ENCODE measurements around the gene CARD14. TPM values are rescaled to one million over a fixed set of nuclear protein-coding genes. Genes with fewer than 3 reads are reported as not detected.
A peak's percentile ranks its signal among the peaks of the same experiment; 100 is the strongest.

Gene CARD14
- total RNA-seq, 1 donor from 2014 or later: 1.7 TPM

DNA sequence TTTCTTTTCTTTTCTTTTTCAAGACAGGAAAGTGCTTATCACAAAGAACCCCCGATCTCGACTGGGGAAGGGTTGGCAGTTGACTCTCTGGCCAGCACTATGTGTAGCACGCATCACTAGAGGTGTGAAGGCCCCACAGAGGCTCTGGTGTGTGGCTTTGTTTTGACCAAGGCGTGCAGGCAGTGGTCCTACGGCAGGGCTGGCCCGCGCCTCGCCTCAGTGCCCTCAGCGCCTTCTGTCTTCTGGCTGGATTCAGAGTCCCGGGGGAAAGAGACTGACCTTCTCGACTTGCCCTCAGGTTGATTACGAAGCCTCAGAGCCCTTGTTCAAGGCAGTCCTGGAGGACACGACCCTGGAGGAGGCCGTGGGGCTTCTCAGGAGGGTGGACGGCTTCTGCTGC lies 31.6 kb downstream of the CARD14 start:
- no peaks in the 10 kb centered on the region for H3K27me3 Mint-ChIP-seq (ENCODE audit: low read depth)
- no peak overlapping the region for H3K27ac Mint-ChIP-seq (ENCODE audit: unreplicated experiment)
- no peaks in the 10 kb centered on the region for H3K9me3 Mint-ChIP-seq
- TF ChIP-seq, protein P1, sequence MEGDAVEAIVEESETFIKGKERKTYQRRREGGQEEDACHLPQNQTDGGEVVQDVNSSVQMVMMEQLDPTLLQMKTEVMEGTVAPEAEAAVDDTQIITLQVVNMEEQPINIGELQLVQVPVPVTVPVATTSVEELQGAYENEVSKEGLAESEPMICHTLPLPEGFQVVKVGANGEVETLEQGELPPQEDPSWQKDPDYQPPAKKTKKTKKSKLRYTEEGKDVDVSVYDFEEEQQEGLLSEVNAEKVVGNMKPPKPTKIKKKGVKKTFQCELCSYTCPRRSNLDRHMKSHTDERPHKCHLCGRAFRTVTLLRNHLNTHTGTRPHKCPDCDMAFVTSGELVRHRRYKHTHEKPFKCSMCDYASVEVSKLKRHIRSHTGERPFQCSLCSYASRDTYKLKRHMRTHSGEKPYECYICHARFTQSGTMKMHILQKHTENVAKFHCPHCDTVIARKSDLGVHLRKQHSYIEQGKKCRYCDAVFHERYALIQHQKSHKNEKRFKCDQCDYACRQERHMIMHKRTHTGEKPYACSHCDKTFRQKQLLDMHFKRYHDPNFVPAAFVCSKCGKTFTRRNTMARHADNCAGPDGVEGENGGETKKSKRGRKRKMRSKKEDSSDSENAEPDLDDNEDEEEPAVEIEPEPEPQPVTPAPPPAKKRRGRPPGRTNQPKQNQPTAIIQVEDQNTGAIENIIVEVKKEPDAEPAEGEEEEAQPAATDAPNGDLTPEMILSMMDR (conservative IDR thresholded peaks at IDR 0.05): no peak
- H3K4me3 Mint-ChIP-seq: no peak overlapping the region
- DNase-seq (ENCODE audit: low read depth, low spot score): no peak
- H3K4me1 Mint-ChIP-seq: peaks cover 6% of the 10 kb centered on the region
- no peaks in the 10 kb centered on the region for H3K36me3 Mint-ChIP-seq (ENCODE audit: low read depth)

DNA sequence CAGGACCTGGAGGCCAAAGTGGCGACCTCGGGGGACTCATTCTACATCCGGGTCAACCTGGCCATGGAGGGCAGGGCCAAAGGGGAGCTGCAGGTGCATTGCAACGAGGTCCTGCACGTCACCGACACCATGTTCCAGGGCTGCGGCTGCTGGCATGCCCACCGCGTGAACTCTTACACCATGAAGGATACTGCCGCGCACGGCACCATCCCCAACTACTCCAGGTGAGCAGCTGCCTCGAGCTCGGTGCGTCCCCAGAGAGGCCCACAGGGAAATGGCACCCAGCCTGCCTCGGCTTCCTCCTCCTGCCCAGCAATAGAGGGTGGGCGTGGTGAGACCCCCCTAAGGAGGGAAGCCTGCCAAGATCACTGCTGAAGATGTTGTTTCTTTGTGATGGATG lies 32.4 kb downstream of the CARD14 start:
- peaks cover 6% of the 10 kb centered on the region for H3K4me1 Mint-ChIP-seq
- no peak overlapping the region for H3K4me3 Mint-ChIP-seq
- no peaks in the 10 kb centered on the region for H3K9me3 Mint-ChIP-seq
- TF ChIP-seq, protein P1 (conservative IDR thresholded peaks at IDR 0.05): no peak
- no peaks in the 10 kb centered on the region for H3K36me3 Mint-ChIP-seq (ENCODE audit: low read depth)
- H3K27ac Mint-ChIP-seq (ENCODE audit: unreplicated experiment): no peak overlapping the region
- DNase-seq (ENCODE audit: low read depth, low spot score): no peak
- H3K27me3 Mint-ChIP-seq (ENCODE audit: low read depth): no peaks in the 10 kb centered on the region

GRCh38 chr17:80203471-80203963 lies 33.7 kb downstream of the CARD14 start:
- TF ChIP-seq, protein P1 (conservative IDR thresholded peaks at IDR 0.05): no peak
- Mint-ChIP-seq H3K27me3 (ENCODE audit: low read depth) (no peaks in the 10 kb centered on the region), H3K27ac (ENCODE audit: unreplicated experiment) (no peak overlapping the region), H3K4me1 (no peaks in the 10 kb centered on the region), H3K4me3 (no peak overlapping the region), H3K9me3 (no peaks in the 10 kb centered on the region), H3K36me3 (ENCODE audit: low read depth) (no peaks in the 10 kb centered on the region)
- no peak for DNase-seq (ENCODE audit: low read depth, low spot score)

DNA sequence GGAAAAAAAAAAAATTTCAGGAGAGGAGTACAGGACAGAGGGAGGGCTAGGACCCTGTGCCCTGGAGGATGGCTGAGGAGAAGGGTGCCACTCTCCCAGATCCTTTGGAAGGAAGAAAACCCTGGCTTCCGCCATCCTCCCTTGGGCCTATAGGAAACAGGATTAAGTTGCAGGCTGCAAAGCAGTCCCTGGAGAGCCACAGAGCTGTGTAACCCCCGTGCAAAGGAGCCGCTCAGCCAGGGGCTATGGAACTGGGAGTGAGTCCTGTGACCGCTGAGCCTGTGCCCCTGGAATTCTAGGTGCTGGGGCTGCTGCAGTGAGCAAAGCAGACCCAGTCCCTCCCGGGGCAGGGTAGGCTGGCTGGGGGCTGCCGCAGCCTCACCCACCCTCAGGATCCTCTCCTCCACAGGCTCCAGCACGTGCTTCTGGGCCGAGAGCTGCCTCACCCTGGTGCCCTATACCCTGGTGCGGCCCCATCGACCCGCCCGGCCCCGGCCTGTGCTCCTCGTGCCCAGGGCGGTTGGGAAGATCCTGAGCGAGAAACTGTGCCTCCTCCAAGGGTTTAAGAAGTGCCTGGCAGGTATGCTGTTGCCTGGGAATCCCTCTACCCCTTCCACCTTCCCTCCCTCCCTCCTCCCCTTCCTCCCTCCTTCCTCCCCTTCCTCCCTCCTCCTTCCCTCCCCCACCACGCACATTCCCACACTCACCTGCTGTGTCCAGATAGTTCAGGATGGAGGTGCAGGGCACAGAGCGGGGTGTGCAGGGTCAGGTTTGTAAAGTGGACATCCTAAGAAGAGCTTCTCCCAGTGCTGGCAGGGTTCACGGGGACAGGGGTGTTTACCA lies 35.0 kb downstream of the CARD14 start:
- TF ChIP-seq, protein P1 (conservative IDR thresholded peaks at IDR 0.05): no peak
- no peaks in the 10 kb centered on the region for H3K4me1 Mint-ChIP-seq
- no peaks in the 10 kb centered on the region for H3K9me3 Mint-ChIP-seq
- H3K36me3 Mint-ChIP-seq (ENCODE audit: low read depth): no peaks in the 10 kb centered on the region
- H3K4me3 Mint-ChIP-seq: no peak overlapping the region
- DNase-seq (ENCODE audit: low read depth, low spot score): no peak
- H3K27me3 Mint-ChIP-seq (ENCODE audit: low read depth): no peaks in the 10 kb centered on the region
- peak overlapping the region; percentile 27 for H3K27ac Mint-ChIP-seq (ENCODE audit: unreplicated experiment)

- TF ChIP-seq, protein P1 (conservative IDR thresholded peaks at IDR 0.05): no peak
These were observed 36.0 kb downstream of the CARD14 start for GRCh38 chr17:80205811-80206210.

More at GRCh38 chr17:80205811-80206210, 36.0 kb downstream of the CARD14 start:
- no peak overlapping the region for H3K4me3 Mint-ChIP-seq
- no peaks in the 10 kb centered on the region for H3K9me3 Mint-ChIP-seq
- H3K27ac Mint-ChIP-seq (ENCODE audit: unreplicated experiment): no peak overlapping the region
- peaks cover 5% of the 10 kb centered on the region for H3K36me3 Mint-ChIP-seq (ENCODE audit: low read depth)
- no peaks in the 10 kb centered on the region for H3K27me3 Mint-ChIP-seq (ENCODE audit: low read depth)
- no peaks in the 10 kb centered on the region for H3K4me1 Mint-ChIP-seq
- no peak for DNase-seq (ENCODE audit: low read depth, low spot score)
